CD4-positive, alpha-beta T cell (primary cell): ENCODE data around the gene FAM170B. TPM values are rescaled to one million over a fixed set of nuclear protein-coding genes. Genes with fewer than 3 reads are reported as not detected.

ENCODE experiments used
- ATAC-seq: fragments of 200-7000 bp; cut with Tn5 transposase; one replicate; pipeline ENCODE4 v1.10.0; 2022; ENCODE audit warnings: mild to moderate bottlenecking; ENCODE audit not compliant: poor library complexity
- CTCF ChIA-PET: fragments of 350-600 bp; sonication (Branson Sonifier 250); formaldehyde crosslinking; loops from one replicate; lab custom pipeline; 2021; ENCODE audit warnings: antibody characterized with exemption, inconsistent platforms; lab: Charles Lee
- POLR2A ChIA-PET: fragments of 350-600 bp; sonication (Branson Sonifier 250); formaldehyde crosslinking; loops from one replicate; lab custom pipeline; 2021; ENCODE audit warnings: antibody characterized with exemption, inconsistent platforms; lab: Charles Lee
- DNase-seq, 14 experiments: peaks; one replicate each; pipeline ENCODE4 v3.0.0-alpha.2; 2013 to 2020; ENCODE audit warnings: mixed read lengths in 2 of 14
- H3K27ac ChIP-seq, 2 donors: one replicate each; pipeline versions ENCODE4 v1.5.1 to v1.7.0; 2013; ENCODE audit warnings: low read length in 2 of 2, low read depth in 1 of 2, mild to moderate bottlenecking in 1 of 2
- H3K27me3 ChIP-seq, 2 experiments: 1 replicate in 1 of 2; 2 replicates in 1 of 2; pipeline versions ENCODE4 v1.6.1 to v1.7.0; 2013; ENCODE audit warnings: low read length in 2 of 2, control low read depth in 1 of 2, mild to moderate bottlenecking in 1 of 2, moderate library complexity in 1 of 2; ENCODE audit not compliant: insufficient read depth in 2 of 2, control insufficient read depth in 1 of 2
- H3K36me3 ChIP-seq: one replicate; pipeline ENCODE4 v1.6.1; 2013; ENCODE audit warnings: low read length, control low read depth; ENCODE audit not compliant: insufficient read depth
- H3K4me1 ChIP-seq: one replicate; pipeline ENCODE4 v1.6.1; 2013; ENCODE audit warnings: low read length, control low read depth; ENCODE audit not compliant: insufficient read depth
- H3K4me3 ChIP-seq: one replicate; pipeline ENCODE4 v1.5.1; 2013; ENCODE audit warnings: mild to moderate bottlenecking, low read length, moderate library complexity
- H3K9me3 ChIP-seq, 2 experiments: 1 replicate in 1 of 2; 2 replicates in 1 of 2; pipeline versions ENCODE4 v1.6.1 to v1.7.0; 2013; ENCODE audit warnings: low read length in 2 of 2, mild to moderate bottlenecking in 2 of 2, control low read depth in 1 of 2, moderate library complexity in 1 of 2; ENCODE audit not compliant: control insufficient read depth in 1 of 2, insufficient read depth in 1 of 2
- H3K27ac Mint-ChIP-seq: one replicate; pipeline ENCODE4 v1.8.0; 2020; ENCODE audit warnings: mixed read lengths
- H3K27me3 Mint-ChIP-seq: one replicate; pipeline ENCODE4 v1.8.0; 2021; ENCODE audit warnings: mixed read lengths
- H3K36me3 Mint-ChIP-seq: one replicate; pipeline ENCODE4 v1.8.0; 2021; ENCODE audit warnings: low read depth, mixed read lengths
- H3K4me1 Mint-ChIP-seq: one replicate; pipeline ENCODE4 v1.8.0; 2021; ENCODE audit warnings: low read depth, mixed read lengths
- H3K4me3 Mint-ChIP-seq: one replicate; pipeline ENCODE4 v1.8.0; 2020; ENCODE audit warnings: mild to moderate bottlenecking, mixed read lengths
- H3K9me3 Mint-ChIP-seq: one replicate; pipeline ENCODE4 v1.8.0; 2020; ENCODE audit warnings: mixed read lengths
- CTCF ChIP-seq: fragments of 200-600 bp; IDR thresholded peaks from one replicate; pipeline ENCODE4 v1.8.0; 2022; ENCODE audit warnings: antibody characterized with exemption, mild to moderate bottlenecking
- intact Hi-C, 2 experiments: fragments of 100-400 bp; cut with DNase I in 1 of 2; cut with micrococcal nuclease in 1 of 2; formaldehyde crosslinking; loops; one replicate each; pipeline versions ENCODE4 v1.15.1 to v1.9.0; 2023 to 2025; cut with DNase I, micrococcal nuclease
- total RNA-seq, 174 experiments: library from RNA in 2 of 174; stranded (reverse) in 2 of 174; gene quantifications; one replicate each; pipeline ENCODE4 v1.2.3 and lab custom pipeline; 2021 to 2026

Gene FAM170B
- total RNA-seq, 2 experiments from 2014 or later = not detected

GRCh38 chr10:49105076-49105475 lies 28.7 kb downstream of the FAM170B start:
- H3K27me3 Mint-ChIP-seq = no peaks in the 10 kb centered on the region

GRCh38 chr10:49104323-49104722 lies 29.5 kb downstream of the FAM170B start:
- H3K9me3 Mint-ChIP-seq = peaks cover 2% of the 10 kb centered on the region
- H3K4me3 Mint-ChIP-seq = no peak overlapping the region
- no peaks in the 10 kb centered on the region for H3K4me1 ChIP-seq
- intact Hi-C loops = no loop called here
- H3K4me1 Mint-ChIP-seq = no peaks in the 10 kb centered on the region
- peaks cover 0 to 14% of the 10 kb centered on the region in 2 experiments for H3K9me3 ChIP-seq
- no peak overlapping the region for H3K4me3 ChIP-seq
- no peak for TF ChIP-seq CTCF
- CTCF ChIA-PET = no interaction called here
- POLR2A ChIA-PET = no interaction called here
- DNase-seq (no peak), ATAC-seq (no peak)
- H3K36me3 Mint-ChIP-seq = no peaks in the 10 kb centered on the region
- H3K36me3 ChIP-seq = no peaks in the 10 kb centered on the region
- no peak overlapping the region for H3K27ac ChIP-seq
- no peaks in the 10 kb centered on the region for H3K27me3 Mint-ChIP-seq
- no peaks in the 10 kb centered on the region for H3K27me3 ChIP-seq
- H3K27ac Mint-ChIP-seq = no peak overlapping the region

More at GRCh38 chr10:49105076-49105475, 28.7 kb downstream of the FAM170B start:
- DNase-seq (no peak), ATAC-seq (no peak)
- H3K4me1 Mint-ChIP-seq = no peaks in the 10 kb centered on the region
- Histone ChIP-seq H3K9me3 (peaks cover 0 to 18% of the 10 kb centered on the region in 2 experiments), H3K4me3 (no peak overlapping the region), H3K36me3 (no peaks in the 10 kb centered on the region), H3K27ac (no peak overlapping the region), H3K27me3 (peaks cover 0 to 1% of the 10 kb centered on the region in 2 experiments), H3K4me1 (no peaks in the 10 kb centered on the region)
- TF ChIP-seq CTCF = no peak
- H3K4me3 Mint-ChIP-seq = no peak overlapping the region
- ChIA-PET POLR2A (no interaction called here), CTCF (no interaction called here)
- intact Hi-C loops = no loop called here
- no peak overlapping the region for H3K27ac Mint-ChIP-seq
- peaks cover 2% of the 10 kb centered on the region for H3K9me3 Mint-ChIP-seq
- H3K36me3 Mint-ChIP-seq = no peaks in the 10 kb centered on the region

- Mint-ChIP-seq H3K36me3 (no peaks in the 10 kb centered on the region), H3K4me3 (no peak overlapping the region), H3K27ac (no peak overlapping the region), H3K4me1 (no peaks in the 10 kb centered on the region), H3K9me3 (peaks cover 2% of the 10 kb centered on the region), H3K27me3 (no peaks in the 10 kb centered on the region)
- intact Hi-C loops = no loop called here
- no peak for DNase-seq
- Histone ChIP-seq H3K4me1 (no peaks in the 10 kb centered on the region), H3K4me3 (no peak overlapping the region), H3K27ac (no peak overlapping the region), H3K36me3 (no peaks in the 10 kb centered on the region), H3K27me3 (no peaks in the 10 kb centered on the region), H3K9me3 (peaks cover 0 to 14% of the 10 kb centered on the region in 2 experiments)
- no peak for TF ChIP-seq CTCF
- ChIA-PET CTCF (no interaction called here), POLR2A (no interaction called here)
- no peak for ATAC-seq
These were observed 30.1 kb downstream of the FAM170B start for GRCh38 chr10:49103761-49104160.
